Measurements from ENCODE around the gene POLN.

The POLN gene

DNA sequence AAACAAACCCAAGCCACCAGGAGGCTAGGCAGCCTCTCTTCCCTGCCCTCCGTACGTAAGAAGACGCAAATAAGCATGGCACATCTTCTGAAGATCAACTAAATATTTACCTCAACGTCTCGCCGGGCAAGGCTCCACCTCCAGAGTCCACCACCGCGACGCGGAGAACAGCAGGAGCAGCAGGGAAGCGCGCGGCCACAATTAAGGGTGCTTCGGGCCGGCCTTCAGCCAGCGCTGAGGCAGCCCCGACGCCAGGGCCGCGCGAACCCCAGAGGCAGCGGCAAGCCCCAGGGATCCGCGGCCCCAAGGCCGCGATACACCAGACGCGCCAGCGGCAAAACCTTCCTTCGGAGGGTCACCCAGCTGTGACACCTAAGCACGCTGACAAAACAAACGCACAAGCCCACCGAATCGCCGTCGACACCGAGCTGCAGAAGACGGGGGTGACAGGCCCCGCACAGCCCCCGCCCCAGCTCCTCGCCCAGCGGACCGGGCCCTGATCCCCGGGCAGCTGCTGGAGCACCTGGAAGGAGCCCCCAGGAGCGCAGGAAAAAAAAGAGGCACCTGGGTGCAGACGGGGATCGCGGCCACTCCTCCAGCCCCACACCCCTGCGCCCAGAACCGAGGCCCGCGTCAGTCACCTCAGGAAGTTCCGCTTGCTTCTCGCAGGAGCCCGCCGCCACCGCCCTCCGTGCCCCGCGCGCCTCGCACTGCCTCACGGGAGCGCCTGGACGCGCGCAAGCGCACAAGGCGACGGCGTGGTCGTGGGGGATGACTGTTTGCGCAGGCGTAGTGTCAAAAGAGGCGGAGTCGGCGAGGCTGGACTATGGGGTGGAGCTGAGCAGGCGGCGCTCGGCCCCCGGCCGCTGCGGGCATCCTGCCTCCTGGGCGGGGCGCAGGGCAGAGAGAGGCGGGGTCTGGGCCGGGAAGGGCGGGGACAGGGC lies at the start of gene POLN, which contains the start of gene HAUS3:
POLN (minus strand) TSS at position 712 of the 944 bp plus-strand sequence. CDS start 12,890 bp downstream, outside the sequence.
HAUS3 (minus strand) TSS at position 712 of the 944 bp plus-strand sequence. CDS start 1,175 bp downstream, outside the sequence.
- DNase-seq (ENCODE audit: low read depth), result peak; percentile 84

GRCh38 chr4:2290974-2291704 lies 49.2 kb upstream of the POLN start:
- no peak for DNase-seq (ENCODE audit: low read depth)

GRCh38 chr4:2290488-2290887 lies 48.6 kb upstream of the POLN start:
- DNase-seq (ENCODE audit: low read depth), result no peak

- DNase-seq (ENCODE audit: low read depth), result no peak
These were observed 48.0 kb upstream of the POLN start for GRCh38 chr4:2289955-2290333.

GRCh38 chr4:2289311-2289954 lies 47.5 kb upstream of the POLN start:
- DNase-seq (ENCODE audit: low read depth), result no peak

DNA sequence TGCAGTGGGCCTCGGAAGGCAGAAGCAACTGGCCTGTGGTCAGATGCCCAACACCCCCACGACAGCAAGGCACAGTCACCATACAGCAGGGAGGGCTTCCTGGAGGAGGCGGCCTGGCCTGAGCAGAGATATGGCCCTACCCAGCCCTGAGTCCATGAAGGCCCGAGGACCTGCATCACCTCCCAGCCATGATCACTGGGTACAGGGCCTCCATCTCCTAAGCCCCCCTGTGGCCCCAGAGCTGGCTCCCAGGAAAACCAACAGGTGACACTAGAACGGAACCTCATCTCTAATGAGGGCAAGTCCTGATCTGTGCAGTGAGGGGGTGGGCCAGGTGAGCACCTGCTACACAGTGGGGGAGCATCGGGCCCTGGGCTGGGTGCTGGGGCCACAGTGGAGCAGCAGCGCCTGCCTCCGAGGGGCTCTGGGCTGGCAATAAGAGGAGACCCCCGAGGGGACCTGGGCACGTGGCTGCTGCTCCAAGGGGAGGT lies 46.2 kb upstream of the POLN start:
- DNase-seq (ENCODE audit: low read depth), result no peak

DNA sequence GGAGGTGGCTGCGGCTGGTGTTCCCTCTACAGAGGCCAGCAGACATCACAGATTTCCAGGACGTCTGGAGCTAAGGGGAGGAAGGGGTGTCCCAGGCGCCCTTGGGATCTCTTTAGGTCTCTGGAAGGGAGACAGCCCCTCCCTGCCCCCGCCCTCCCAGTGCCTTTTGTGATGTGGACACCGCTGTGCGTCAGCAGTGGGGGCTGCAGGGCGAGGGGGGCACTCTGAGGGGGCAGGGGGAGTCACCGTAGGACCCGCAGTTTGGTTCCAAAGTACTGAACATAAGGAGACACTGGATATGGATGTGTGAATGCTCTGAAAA lies 45.6 kb upstream of the POLN start:
- DNase-seq (ENCODE audit: low read depth), result no peak

- no peak for DNase-seq (ENCODE audit: low read depth)
These were observed 45.1 kb upstream of the POLN start for GRCh38 chr4:2286904-2287593.

DNA sequence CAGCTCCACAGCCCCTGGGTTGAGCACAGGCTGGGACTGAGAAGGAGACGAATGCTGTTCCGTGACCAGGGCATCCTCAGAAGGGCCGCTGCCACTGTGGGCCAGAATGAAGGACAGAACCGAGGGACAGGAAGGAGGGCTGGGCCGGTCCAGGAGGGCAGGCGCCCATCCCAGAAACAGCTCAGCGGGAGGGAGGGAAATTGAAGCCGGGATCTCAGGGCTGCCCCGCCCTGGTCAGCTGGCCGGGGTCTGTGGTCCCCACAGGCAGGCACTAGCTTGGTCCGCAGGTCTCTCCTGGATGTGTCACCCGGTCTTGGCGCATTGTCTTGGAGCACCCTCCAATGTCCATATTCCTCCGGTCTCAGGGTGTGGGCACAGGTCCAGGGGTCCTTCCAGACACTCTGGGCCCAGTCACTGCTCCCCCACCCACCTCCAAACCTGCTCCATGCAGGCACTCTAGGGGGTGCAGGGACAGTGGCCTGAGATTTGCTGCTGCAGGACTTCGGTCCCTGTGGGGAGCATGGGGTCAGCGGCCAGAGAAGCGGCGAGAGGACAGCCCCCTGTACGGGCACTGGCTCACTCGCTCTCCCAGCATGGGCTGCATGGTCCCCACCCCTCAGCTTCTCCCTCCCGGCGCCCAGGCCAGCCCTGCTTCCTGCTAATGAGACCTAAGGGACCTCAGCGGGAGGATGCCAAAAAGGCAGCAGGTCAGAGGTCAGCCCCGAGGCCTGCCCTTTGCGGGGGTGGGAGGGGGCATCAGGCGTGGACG lies 43.9 kb upstream of the POLN start:
- DNase-seq (ENCODE audit: low read depth), result no peak

- DNase-seq (ENCODE audit: low read depth), result no peak
These were observed 43.2 kb upstream of the POLN start for GRCh38 chr4:2284934-2285612.

DNA sequence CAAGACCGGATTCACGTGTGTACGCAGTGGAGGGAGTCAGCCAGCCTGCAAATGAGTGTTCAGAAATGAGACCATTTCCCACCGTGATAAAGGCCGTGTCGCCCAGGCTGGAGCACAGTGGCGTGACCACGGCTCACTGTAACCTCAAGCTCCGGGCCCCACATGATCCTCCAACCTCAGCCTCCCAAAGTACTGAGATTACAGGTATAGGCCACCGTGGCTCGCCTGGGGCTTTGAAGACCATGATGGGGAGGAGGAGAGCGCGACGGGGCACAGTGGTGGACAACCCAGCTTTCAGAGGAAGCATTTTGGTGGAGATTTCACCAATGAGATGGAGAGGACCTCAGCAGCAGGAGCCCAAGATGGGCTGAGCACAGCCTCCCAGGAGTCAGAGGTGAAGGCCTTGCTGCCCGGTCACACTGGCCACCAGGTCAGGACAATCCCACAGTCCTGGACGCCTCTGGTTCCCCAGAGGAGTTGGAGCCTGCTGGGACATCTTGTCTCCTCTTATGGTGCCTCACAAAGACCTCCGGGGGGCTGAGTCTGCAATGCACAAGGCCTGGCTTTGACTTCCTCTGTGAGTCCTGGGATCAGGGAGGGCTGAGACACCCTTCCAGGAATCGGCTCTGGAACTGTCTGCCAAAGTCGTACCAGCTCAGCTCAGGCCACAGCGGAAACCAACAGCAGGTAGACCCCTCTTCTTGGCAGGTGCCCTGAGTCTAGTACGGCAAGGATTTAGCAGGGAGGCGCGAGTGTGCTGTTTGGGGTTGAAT lies 42.4 kb upstream of the POLN start:
- no peak for DNase-seq (ENCODE audit: low read depth)

- no peak for DNase-seq (ENCODE audit: low read depth)
These were observed 41.3 kb upstream of the POLN start for GRCh38 chr4:2283199-2283711.

DNA sequence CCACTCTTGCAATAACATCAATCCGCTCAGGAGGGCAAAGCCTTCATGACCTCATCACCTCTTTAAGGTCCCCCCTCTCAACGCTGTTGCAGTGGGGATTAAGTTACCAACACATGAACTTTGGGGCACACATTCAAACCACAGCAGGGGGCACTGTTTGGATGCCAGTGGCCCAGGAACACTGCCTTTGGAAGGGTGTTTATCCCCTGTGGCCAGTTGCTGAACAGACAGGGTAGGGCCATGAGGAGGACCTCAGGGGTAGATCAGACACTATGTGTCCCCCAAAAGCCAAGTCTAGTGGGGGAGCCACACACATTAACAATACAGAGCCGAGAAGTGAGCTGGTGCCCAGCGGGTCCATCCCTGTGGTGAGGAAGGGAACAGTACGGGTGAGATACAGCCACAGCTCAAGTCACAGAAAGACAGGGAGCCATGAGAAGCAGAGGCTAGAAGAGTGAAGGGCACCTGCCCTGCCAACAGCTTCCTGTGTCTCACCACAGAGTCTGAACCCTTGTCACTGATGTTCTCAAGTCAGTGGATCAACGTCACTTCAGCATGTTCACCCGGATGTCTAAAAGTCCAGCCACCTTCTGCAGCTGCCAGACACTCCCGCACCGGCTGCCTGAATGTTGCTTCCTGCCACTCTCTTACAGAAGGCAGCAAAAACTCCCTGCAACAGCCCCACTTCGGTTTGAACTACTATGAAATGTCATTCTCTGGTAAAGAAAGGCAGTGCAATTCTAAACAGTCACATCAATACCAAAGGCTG lies 39.8 kb upstream of the POLN start:
- DNase-seq (ENCODE audit: low read depth), result no peak

DNA sequence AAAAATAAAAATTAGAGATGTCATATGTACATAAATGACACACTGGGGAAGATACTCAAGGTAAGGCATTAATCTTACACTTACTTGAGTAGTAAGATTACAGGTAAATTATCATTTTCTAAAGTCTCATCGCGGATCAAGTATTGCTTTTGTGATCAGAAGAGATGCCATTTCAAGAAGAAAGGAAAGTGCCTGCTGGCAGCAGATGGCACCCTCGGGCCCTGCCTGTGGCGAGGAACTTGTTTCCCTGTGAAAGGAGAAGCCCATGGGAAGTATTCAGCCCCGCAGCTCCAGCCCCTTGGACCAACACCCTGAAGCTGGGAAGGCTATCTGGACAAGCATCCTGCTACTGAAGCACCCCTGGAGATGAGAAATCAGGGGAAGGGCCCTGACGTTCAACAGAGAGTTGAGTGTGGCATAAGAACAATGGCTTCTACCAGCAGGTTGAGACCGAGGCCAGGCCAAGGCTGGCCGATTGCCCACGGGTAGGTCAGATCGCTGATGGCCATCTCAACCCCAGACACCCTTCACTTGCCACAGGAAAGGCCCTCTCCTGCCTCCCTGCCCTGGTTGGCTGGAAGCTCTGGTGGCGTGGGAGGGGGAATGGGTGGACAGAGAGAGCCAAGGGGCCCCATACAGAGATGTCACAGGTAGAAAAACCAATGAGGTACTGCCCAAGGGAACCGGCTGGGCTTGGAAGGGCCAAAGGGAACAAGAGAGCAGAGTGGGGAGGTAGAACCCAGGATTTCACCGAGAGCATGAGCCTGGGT lies 38.8 kb upstream of the POLN start:
- no peak for DNase-seq (ENCODE audit: low read depth)

DNA sequence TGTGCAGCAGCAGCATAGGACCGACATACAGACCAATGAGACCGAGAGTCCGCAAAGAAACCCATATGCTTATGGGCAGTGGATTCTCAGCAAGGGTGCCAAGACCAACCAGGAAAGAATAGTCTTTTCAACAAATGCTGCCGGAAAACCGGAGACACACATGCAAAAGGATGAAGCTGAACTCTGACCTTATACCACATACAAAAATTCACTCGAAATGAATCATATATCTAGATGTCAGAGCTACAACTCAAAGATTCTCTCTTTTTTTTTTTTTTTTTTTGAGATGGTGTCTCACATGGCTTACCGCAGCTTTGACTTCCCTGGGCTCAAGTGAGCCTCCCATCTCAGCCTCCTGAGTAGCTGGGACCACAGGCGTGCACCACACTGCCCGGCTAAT lies 36.0 kb upstream of the POLN start:
- DNase-seq (ENCODE audit: low read depth), result no peak

GRCh38 chr4:2276581-2277325 lies 34.8 kb upstream of the POLN start:
- DNase-seq (ENCODE audit: low read depth), result no peak

- DNase-seq (ENCODE audit: low read depth), result no peak
These were observed 33.8 kb upstream of the POLN start for GRCh38 chr4:2275546-2276251.

Measured in HS-27A (cell line).